HFFc6 (cell line): ENCODE data around the gene ATP1A1. TPM values are rescaled to one million over a fixed set of nuclear protein-coding genes. Genes with fewer than 3 reads are reported as not detected.

Experiments
- DNase-seq: peaks from one replicate; pipeline ENCODE4 v3.0.0-alpha.2; 2018
- H3K27ac Mint-ChIP-seq: 2 replicates; pipeline ENCODE4 v1.8.0; 2020; ENCODE audit warnings: mild to moderate bottlenecking, mixed read lengths
- H3K27me3 Mint-ChIP-seq: 2 replicates; pipeline ENCODE4 v1.8.0; 2021; ENCODE audit warnings: mild to moderate bottlenecking, moderate library complexity, mixed read lengths; ENCODE audit not compliant: insufficient read depth
- H3K36me3 Mint-ChIP-seq: 2 replicates; pipeline ENCODE4 v1.8.0; 2021; ENCODE audit warnings: low read depth, mixed read lengths
- H3K4me1 Mint-ChIP-seq: 2 replicates; pipeline ENCODE4 v1.8.0; 2020; ENCODE audit warnings: low read depth, mixed read lengths
- H3K4me3 Mint-ChIP-seq: 2 replicates; pipeline ENCODE4 v1.8.0; 2020; ENCODE audit warnings: mild to moderate bottlenecking, moderate library complexity, mixed read lengths
- H3K9me3 Mint-ChIP-seq: 2 replicates; pipeline ENCODE4 v1.8.0; 2020; ENCODE audit warnings: mild to moderate bottlenecking, mixed read lengths
- CTCF ChIP-seq: fragments of 200-600 bp; sonication (generic); IDR thresholded peaks from 2 replicates; pipeline ENCODE4 v1.5.0; 2021; ENCODE audit warnings: antibody characterized with exemption, mild to moderate bottlenecking
- total RNA-seq, 6 experiments: library from RNA; stranded (reverse); fragmentation: NEBNext Ultra II Directional; extraction: Animal tissue kit (Norgen Biotek cat#: 25700); gene quantifications; 2 replicates in 1 of 6; 3 replicates in 5 of 6; pipeline ENCODE4 v1.2.3, GENCODE V29; 2021

Gene ATP1A1
- total RNA-seq, 6 experiments from 2014 or later: 192 to 244 (median 222) TPM

DNA sequence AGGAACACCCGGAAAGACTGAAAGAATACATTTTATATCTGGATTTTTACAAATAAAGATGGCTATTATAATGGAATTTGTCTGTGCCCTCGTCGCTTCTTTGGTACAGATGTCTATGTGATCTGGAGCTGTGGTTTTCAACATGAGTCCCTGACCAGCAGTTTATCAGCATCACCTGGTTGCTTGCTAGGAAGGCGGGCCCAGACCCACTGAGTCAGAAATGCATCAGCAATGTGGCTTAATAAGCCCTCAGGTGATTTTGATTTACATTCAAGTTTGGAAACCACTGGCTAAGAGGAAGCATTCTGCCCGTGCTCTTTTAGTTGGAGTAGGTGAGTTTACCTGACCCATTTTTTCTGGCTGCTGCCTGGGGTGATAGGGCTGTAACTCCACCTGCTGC is 31.7 kb downstream of the ATP1A1 start:
- Mint-ChIP-seq H3K27ac (no peak overlapping the region), H3K36me3 (peaks cover 55% of the 10 kb centered on the region)
- TF ChIP-seq CTCF: no peak

GRCh38 chr1:116405241-116406135 is 32.4 kb downstream of the ATP1A1 start:
- DNase-seq: no peak
- Mint-ChIP-seq H3K36me3 (peaks cover 48% of the 10 kb centered on the region), H3K9me3 (no peaks in the 10 kb centered on the region), H3K27me3 (no peaks in the 10 kb centered on the region; the same call in 1 of the 2 replicates), H3K4me3 (no peak overlapping the region), H3K4me1 (peaks cover 11% of the 10 kb centered on the region), H3K27ac (no peak overlapping the region)
- no peak for TF ChIP-seq CTCF

More for the DNA sequence above, 31.7 kb downstream of the ATP1A1 start:
- Mint-ChIP-seq H3K27me3 (no peaks in the 10 kb centered on the region; the same call in 1 of the 2 replicates), H3K4me1 (peaks cover 11% of the 10 kb centered on the region), H3K4me3 (no peak overlapping the region), H3K9me3 (no peaks in the 10 kb centered on the region)
- DNase-seq: no peak

DNA sequence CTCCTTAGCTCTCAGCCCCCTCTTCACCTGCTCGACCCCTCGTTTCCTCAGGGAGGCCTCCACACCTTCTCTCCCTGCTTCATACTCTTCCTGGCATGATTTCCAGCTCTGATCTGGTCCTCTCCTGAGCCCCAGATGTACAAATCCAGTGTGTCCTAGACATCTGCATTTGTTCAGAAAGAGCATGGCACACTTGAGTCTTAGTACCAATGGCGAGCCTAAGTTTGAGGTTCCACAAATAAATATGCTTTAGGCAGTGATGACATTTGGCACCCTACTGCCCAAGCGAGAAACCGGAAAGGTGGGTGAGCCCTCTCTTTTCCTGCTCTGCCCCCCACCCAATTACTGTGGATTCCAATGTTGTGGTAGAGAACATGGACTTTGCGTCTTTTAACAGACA is 34.0 kb downstream of the ATP1A1 start:
- no peaks in the 10 kb centered on the region for H3K9me3 Mint-ChIP-seq
- peaks cover 37% of the 10 kb centered on the region for H3K36me3 Mint-ChIP-seq
- no peak overlapping the region for H3K4me3 Mint-ChIP-seq
- H3K27ac Mint-ChIP-seq: no peak overlapping the region
- H3K4me1 Mint-ChIP-seq: peaks cover 16% of the 10 kb centered on the region
- no peaks in the 10 kb centered on the region; the same call in 1 of the 2 replicates for H3K27me3 Mint-ChIP-seq
- no peak for TF ChIP-seq CTCF
- no peak for DNase-seq

DNA sequence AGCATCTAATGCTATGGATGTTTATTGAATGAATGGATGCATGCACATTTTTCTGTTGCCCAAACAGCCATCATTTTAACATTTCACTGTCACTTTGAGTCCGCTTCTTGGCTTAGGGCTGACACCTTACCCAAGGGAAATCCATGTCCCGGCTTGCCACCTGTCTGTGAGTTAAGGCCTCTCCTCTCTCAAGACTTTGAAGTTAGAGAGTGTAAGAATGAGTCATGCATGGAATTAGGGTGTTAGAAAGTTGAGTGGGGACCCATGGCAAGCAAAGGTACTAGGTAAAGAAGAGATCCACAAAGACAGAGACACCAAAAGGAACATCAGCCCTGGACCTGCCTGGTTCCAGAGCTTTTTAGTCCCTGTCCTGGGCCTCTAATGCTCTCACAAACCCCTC is 35.1 kb downstream of the ATP1A1 start:
- H3K9me3 Mint-ChIP-seq: no peaks in the 10 kb centered on the region
- peaks cover 28% of the 10 kb centered on the region for H3K36me3 Mint-ChIP-seq
- H3K4me1 Mint-ChIP-seq: peaks cover 11% of the 10 kb centered on the region
- H3K4me3 Mint-ChIP-seq: no peak overlapping the region
- TF ChIP-seq CTCF: no peak
- DNase-seq: no peak
- H3K27me3 Mint-ChIP-seq: no peaks in the 10 kb centered on the region; the same call in 1 of the 2 replicates
- H3K27ac Mint-ChIP-seq: no peak overlapping the region

DNA sequence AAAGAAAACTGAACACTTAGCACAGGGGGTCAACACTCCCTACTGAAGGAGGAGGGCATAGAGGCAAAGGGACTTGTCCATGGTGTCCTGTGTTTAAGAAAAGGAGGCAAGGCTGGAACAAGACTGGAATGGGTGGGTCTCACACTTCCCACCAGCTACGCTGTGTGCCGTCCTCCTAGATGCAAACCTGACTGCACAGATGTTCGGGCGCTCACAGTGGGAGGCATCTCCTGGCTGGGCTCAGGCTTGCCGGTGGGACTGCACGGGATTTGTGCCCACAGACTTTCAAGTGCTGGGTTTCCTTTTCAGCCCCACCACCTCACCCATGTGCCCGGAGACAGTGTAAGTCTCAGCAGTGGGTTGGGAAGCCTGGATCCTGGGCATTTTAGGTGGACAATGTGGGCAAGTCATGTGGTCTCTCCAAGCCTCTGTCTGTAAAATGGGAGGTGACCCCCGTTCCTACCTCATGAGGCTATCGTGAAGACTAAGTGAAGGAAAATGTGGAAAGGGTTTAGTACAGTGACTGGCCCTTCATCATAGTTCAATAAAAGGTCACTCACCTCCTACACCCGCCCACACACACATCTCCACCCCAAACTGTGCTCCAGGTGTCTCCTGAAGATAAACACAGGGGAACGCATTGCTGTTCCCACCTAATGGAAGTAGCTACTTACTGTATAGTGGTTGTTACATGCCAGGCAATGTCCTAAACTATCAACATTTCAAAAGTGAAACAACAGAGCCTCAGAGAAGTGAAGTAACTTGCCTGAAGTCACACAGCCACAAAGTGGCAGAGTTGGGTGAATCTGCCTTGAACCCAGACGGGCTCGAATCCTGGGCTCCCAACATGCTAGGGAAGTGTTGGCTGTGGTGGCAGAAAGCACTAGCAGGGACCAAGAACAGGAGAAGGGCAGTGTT is 36.0 kb downstream of the ATP1A1 start:
- no peak for TF ChIP-seq CTCF
- H3K27ac Mint-ChIP-seq: peak overlapping the region; percentile 27; the same call in 1 of the 2 replicates
- no peaks in the 10 kb centered on the region for H3K9me3 Mint-ChIP-seq
- peaks cover 22% of the 10 kb centered on the region for H3K36me3 Mint-ChIP-seq
- H3K4me3 Mint-ChIP-seq: no peak overlapping the region
- H3K4me1 Mint-ChIP-seq: peaks cover 6% of the 10 kb centered on the region; the same call in 1 of the 2 replicates
- no peaks in the 10 kb centered on the region; the same call in 1 of the 2 replicates for H3K27me3 Mint-ChIP-seq
- DNase-seq: no peak
